Spleen (tissue), 7 donors: ENCODE measurements around the gene SLIT3.

Experiments used
- CTCF ChIP-seq, 11 experiments: fragments of 200-600 bp in 7 of 11; fragments of 450-650 bp in 4 of 11; sonication (generic) in 4 of 11; IDR thresholded peaks in 8 of 11; conservative IDR thresholded peaks in 3 of 11; 1 replicate in 7 of 11; 2 replicates in 4 of 11; pipeline versions ENCODE4 v1.4.0 to v1.8.0; 2016 to 2021; ENCODE audit warnings: antibody characterized with exemption in 11 of 11, inconsistent platforms in 4 of 11, mild to moderate bottlenecking in 1 of 11
- POLR2A ChIP-seq, 3 donors: fragments of 450-650 bp; IDR thresholded peaks; one replicate each; pipeline ENCODE4 v1.5.1; 2017; ENCODE audit warnings: antibody characterized with exemption in 3 of 3, mild to moderate bottlenecking in 1 of 3
- POLR2AphosphoS5 ChIP-seq, 3 donors: sonication (generic); formaldehyde crosslinking; IDR thresholded peaks; one replicate each; pipeline ENCODE4 v1.5.1; 2017; ENCODE audit warnings: antibody characterized with exemption in 3 of 3
- donor health status: DM: no; HTN: no; CAD: no; lungs with moderate emphysema.
- donor health status: DM: no; HTN: no; CAD: no.
- donor health status: DM: no; HTN: no; CAD: no.

GRCh38 chr5:169294621-169295020 is 6.3 kb downstream of the SLIT3 start:
- no peak for TF ChIP-seq CTCF (IDR thresholded peaks at IDR 0.05 in 8 of 11, conservative IDR thresholded peaks at IDR 0.05 in 3 of 11)
- TF ChIP-seq POLR2A (IDR thresholded peaks at IDR 0.05) = no peak
- no peak for TF ChIP-seq POLR2AphosphoS5 (IDR thresholded peaks at IDR 0.05)
